Ovary (tissue), 9 donors: Measurements from ENCODE around the gene KRT9. TPM values are rescaled to one million over a fixed set of nuclear protein-coding genes. Genes with fewer than 3 reads are reported as not detected.

Experiments used
- DNase-seq, 5 donors: peaks; one replicate each; pipeline ENCODE4 v3.0.0-alpha.2; 2019 to 2020
- H3K27ac ChIP-seq, 2 donors: fragments of 200-600 bp; one replicate each; pipeline versions ENCODE4 v1.5.1 to v1.8.0; 2019 to 2022
- H3K27me3 ChIP-seq: fragments of 200-600 bp; one replicate; pipeline ENCODE4 v1.8.0; 2022
- H3K36me3 ChIP-seq: fragments of 200-600 bp; sonication (generic); one replicate; pipeline ENCODE4 v1.5.1; 2019
- H3K4me1 ChIP-seq: one replicate; pipeline ENCODE4 v1.8.1; 2013; ENCODE audit warnings: mild to moderate bottlenecking, moderate library complexity; ENCODE audit not compliant: insufficient read depth
- H3K4me3 ChIP-seq: fragments of 200-600 bp; sonication (generic); one replicate; pipeline ENCODE4 v1.5.1; 2017
- H3K9me3 ChIP-seq, 2 donors: fragments of 200-600 bp in 1 of 2; sonication (generic) in 1 of 2; one replicate each; pipeline versions ENCODE4 v1.5.1 to v1.8.1; 2013 to 2019; ENCODE audit warnings: mild to moderate bottlenecking in 1 of 2, moderate library complexity in 1 of 2
- EP300 ChIP-seq: sonication (generic); formaldehyde crosslinking; IDR thresholded peaks from one replicate; pipeline ENCODE4 v1.6.1; 2017; ENCODE audit warnings: antibody characterized with exemption
- POLR2A ChIP-seq: fragments of 450-650 bp; IDR thresholded peaks from one replicate; pipeline ENCODE4 v1.6.1; 2017; ENCODE audit warnings: antibody characterized with exemption, mild to moderate bottlenecking, moderate library complexity
- WGBS, 3 donors: extraction: QIAGEN DNeasy Blood & Tissue Kit in 1 of 3; methylation state at CpG; one replicate each; pipeline versions ENCODE4 v1.1.5 to v1.1.7; 2013 to 2017; 5-methylcytosine and 5-hydroxymethylcytosine counted together
- intact Hi-C, 4 donors: fragments of 100-400 bp; cut with DNase I; formaldehyde crosslinking; loops; one replicate each; pipeline versions ENCODE4 v1.11.0 to v1.15.1; 2022 to 2023
- polyA plus RNA-seq, 2 donors: library from polyadenylated mRNA; stranded (reverse); fragments of 200-250 nt in 1 of 2; fragments of 350-450 nt in 1 of 2; fragmentation: Illumina TruSeq in 1 of 2; extraction: RNeasy Lipid Tissue Mini Kit (QIAGEN cat#74804) in 1 of 2; gene quantifications; one replicate each; pipeline ENCODE4 v1.2.3, GENCODE V29; 2013 to 2014
- total RNA-seq, 7 donors: library from RNA; depleted of rRNA in 2 of 7; stranded (reverse); fragments of >200 nt in 2 of 7; fragmentation: NEBNext Ultra II Directional in 3 of 7; extraction: Animal tissue kit (Norgen Biotek cat#: 25700) in 3 of 7; gene quantifications; one replicate each; pipeline versions ENCODE4 v1.1.0 to v1.2.4, GENCODE V29; 2016 to 2023
- TF ChIP-seq, protein P1 (sequence below), 3 donors: fragments of 450-650 bp in 2 of 3; fragments of 200-600 bp in 1 of 3; IDR thresholded peaks; one replicate each; pipeline versions ENCODE4 v1.5.1 to v1.8.0; 2016 to 2022; ENCODE audit warnings: antibody characterized with exemption in 3 of 3, mild to moderate bottlenecking in 1 of 3
- donor health status: DM: no; HTN: no; CAD: no; lungs with moderate emphysema.
- donor health status: DM: no; HTN: no; CAD: no.
- donor health status: Bipolar disorder and iron deficiency.
- donor health status: DM: yes; HTN: yes; CAD: no.
- donor health status: DM: no; HTN: no; CAD: no.
- donor health status: DM: yes; HTN: yes; CAD: no.

KRT9 gene
- total and polyA plus RNA-seq, 9 donors, result not detected

DNA sequence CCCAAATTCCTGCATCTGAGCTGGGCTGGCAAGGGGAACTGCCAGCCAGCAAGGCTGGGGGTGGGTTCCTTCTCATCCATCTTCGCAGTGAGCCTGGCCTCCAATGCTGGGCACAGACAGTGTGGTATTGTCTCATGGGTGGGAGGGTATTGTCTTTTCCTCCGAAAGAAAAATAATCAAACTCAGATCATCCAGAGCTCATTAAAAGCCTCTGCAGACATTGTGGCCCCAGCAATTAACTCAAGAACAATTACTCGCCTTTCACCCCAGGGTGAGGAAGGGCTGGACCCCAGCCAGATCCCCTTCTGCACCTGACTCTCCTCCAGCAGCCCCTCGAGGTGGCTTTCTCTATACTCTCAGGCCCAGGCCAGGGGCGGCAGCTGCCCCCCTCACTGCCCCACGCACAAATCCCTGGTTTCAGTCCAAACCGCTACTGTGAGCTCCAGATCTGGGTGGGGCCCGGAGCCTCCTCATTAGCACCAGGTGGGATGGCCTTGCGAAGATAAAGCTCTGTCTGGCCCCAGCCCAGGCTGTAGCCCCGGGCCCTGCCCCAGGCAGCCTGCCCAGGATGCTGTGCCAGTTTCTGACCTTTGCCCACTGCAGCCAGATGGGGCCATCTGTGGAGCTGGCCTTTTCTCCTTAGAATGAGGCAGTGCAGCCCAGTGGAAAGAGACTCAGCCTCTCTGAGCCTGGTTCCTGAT is 50.9 kb downstream of the KRT9 start:
- 33 to 48% (median 35%) methylated on average over 10 of the region's 10 CpGs for WGBS, 3 donors
- DNase-seq, result peak in 1 of 5 donors; percentile 50
- Histone ChIP-seq H3K9me3 (no peaks in the 10 kb centered on the region), H3K36me3 (no peaks in the 10 kb centered on the region), H3K27me3 (no peaks in the 10 kb centered on the region), H3K4me3 (no peak overlapping the region), H3K4me1 (peaks cover 7% of the 10 kb centered on the region), H3K27ac (no peak overlapping the region)
- no peak for TF ChIP-seq POLR2A
- TF ChIP-seq, protein P1, sequence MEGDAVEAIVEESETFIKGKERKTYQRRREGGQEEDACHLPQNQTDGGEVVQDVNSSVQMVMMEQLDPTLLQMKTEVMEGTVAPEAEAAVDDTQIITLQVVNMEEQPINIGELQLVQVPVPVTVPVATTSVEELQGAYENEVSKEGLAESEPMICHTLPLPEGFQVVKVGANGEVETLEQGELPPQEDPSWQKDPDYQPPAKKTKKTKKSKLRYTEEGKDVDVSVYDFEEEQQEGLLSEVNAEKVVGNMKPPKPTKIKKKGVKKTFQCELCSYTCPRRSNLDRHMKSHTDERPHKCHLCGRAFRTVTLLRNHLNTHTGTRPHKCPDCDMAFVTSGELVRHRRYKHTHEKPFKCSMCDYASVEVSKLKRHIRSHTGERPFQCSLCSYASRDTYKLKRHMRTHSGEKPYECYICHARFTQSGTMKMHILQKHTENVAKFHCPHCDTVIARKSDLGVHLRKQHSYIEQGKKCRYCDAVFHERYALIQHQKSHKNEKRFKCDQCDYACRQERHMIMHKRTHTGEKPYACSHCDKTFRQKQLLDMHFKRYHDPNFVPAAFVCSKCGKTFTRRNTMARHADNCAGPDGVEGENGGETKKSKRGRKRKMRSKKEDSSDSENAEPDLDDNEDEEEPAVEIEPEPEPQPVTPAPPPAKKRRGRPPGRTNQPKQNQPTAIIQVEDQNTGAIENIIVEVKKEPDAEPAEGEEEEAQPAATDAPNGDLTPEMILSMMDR (IDR thresholded peaks at IDR 0.05), result no peak
- TF ChIP-seq EP300, result no peak
- intact Hi-C loops, result loop anchor here in 2 of 4 donors (10.0 kb wide), 1 partner anchor 106 kb away; no protein-coding TSS in a partner anchor

DNA sequence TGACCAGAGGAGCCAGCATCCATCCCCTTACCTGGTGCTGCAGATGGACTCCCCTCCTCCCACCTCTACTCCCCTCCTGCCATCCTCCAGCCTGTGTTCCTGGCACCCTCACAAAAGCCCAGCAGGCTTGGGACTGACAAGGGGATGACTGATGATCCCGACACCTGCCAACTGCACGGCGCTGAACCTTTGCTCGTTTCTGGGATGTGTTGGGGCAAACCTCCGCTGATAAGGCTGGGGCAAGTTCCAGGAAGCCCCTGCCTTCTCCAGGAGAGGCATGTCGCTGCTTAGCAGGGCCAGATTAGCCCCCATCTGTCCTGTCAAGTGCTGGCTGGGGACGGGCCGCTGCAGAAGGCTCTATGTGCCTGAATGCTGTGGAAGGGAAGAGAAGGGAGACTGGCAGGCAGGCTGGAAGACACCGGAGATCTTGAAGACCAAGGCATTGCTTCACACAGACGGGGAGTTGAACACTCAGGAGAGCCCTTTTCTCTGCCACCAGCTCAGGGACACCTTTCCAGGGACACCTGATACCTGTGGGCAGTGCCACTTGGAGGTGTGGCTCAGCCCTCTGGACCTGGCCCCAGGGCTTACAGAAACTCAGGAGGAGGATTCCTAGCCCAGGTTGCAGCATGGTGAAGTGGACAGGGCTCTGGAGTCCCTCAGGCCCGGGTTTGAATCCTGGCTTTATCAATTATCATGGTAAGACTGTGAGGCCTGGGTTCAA is 52.2 kb downstream of the KRT9 start:
- no peak for DNase-seq
- Histone ChIP-seq H3K36me3 (no peaks in the 10 kb centered on the region), H3K4me3 (no peak overlapping the region), H3K27me3 (no peaks in the 10 kb centered on the region), H3K9me3 (no peaks in the 10 kb centered on the region), H3K4me1 (peaks cover 7% of the 10 kb centered on the region), H3K27ac (no peak overlapping the region)
- intact Hi-C loops, result loop anchor here in 2 of 4 donors (10.0 kb wide), 1 partner anchor 105 kb away; no protein-coding TSS in a partner anchor
- 45 to 57% (median 55%) methylated on average over 10 to 11 of the region's 11 CpGs for WGBS, 3 donors
- TF ChIP-seq EP300 (no peak), POLR2A (no peak)

- Histone ChIP-seq H3K27ac (no peak within 1 kb of the TSS), H3K4me3 (no peak within 1 kb of the TSS), H3K27me3 (no peaks in the 10 kb centered on the region), H3K36me3 (no peaks in the 10 kb centered on the region), H3K9me3 (no peaks in the 10 kb centered on the region), H3K4me1 (peaks cover 7% of the 10 kb centered on the region)
- no peak for DNase-seq
- intact Hi-C loops, result no loop called here
- 53 to 59% (median 58%) methylated on average over 8 of the region's 8 CpGs for WGBS, 3 donors
- TF ChIP-seq EP300, result no peak
- TF ChIP-seq, protein P1 (IDR thresholded peaks at IDR 0.05), result no peak
- TF ChIP-seq POLR2A, result no peak
These were observed 52.9 kb downstream of the KRT9 start, which contains the start of gene KRT15 for GRCh38 chr17:41518789-41519449. TSS of gene KRT15 (minus strand) at chr17:41518890. CDS start at chr17:41518827, 63 bp downstream.

DNA sequence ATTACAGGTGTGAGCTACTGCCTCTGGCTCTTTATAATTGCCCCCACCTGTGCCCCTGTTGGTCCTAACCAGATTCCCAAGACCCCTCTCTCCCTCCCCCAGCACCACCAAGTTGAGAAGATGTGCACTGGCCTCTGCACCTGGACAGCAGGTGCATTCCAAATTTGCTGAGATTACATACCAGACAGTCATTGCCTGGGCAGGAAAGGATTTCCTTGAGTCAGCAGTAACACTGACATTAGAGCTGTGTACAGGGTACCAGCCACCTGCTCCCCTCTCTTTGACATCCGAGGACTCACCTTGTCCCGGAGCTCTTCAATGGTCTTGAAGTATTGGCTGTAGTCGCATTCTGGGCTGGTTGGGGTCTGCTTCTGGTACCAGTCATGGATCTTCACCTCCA is 53.8 kb downstream of the KRT9 start:
- no peak for DNase-seq
- TF ChIP-seq EP300 (no peak), POLR2A (no peak)
- TF ChIP-seq, protein P1 (IDR thresholded peaks at IDR 0.05), result no peak
- Histone ChIP-seq H3K4me3 (no peak overlapping the region), H3K27ac (no peak overlapping the region), H3K9me3 (no peaks in the 10 kb centered on the region), H3K36me3 (no peaks in the 10 kb centered on the region), H3K4me1 (peaks cover 2% of the 10 kb centered on the region), H3K27me3 (no peaks in the 10 kb centered on the region)
- 88 to 98% (median 97%) methylated on average over 3 of the region's 3 CpGs for WGBS, 3 donors
- intact Hi-C loops, result no loop called here
